Neural cell (in vitro differentiated cells): ENCODE results near the gene GGT1. TPM values are rescaled to one million over a fixed set of nuclear protein-coding genes. Genes with fewer than 3 reads are reported as not detected.
"Not testable (repeated sequence)": the region's sequence is repeated elsewhere in the genome, so short reads cannot be mapped to it uniquely, and the experiment has no call there.

ENCODE experiments used
- H2AFZ ChIP-seq: fragments of 200-600, 300-800 bp; sonication (generic), shearing (Covaris generic); 2 replicates; pipeline ENCODE4 v1.6.0; 2014; ENCODE audit warnings: low read depth, mild to moderate bottlenecking, antibody characterized with exemption, low read length, moderate library complexity
- H3F3A ChIP-seq: fragments of 200-600 bp; shearing (Covaris generic); 2 replicates; pipeline ENCODE4 v1.6.1; 2016; ENCODE audit warnings: mild to moderate bottlenecking, moderate library complexity, mixed read lengths, antibody characterized with exemption, low read length; ENCODE audit not compliant: insufficient read depth, poor library complexity, severe bottlenecking
- H3K27ac ChIP-seq: fragments of 200-600, 300-800 bp; sonication (generic), shearing (Covaris generic); 2 replicates; pipeline ENCODE4 v1.5.1; 2014; ENCODE audit warnings: mild to moderate bottlenecking, low read length, moderate library complexity
- H3K27me3 ChIP-seq: fragments of 300-800, 200-600 bp; sonication (generic), shearing (Covaris generic); 2 replicates; pipeline ENCODE4 v1.6.0; 2014; ENCODE audit warnings: mild to moderate bottlenecking, low read depth, low read length, moderate library complexity; ENCODE audit not compliant: insufficient read depth
- H3K36me3 ChIP-seq: fragments of 300-800, 200-600 bp; sonication (generic), shearing (Covaris generic); 2 replicates; pipeline ENCODE4 v1.5.1; 2014; ENCODE audit warnings: mild to moderate bottlenecking, antibody characterized with exemption, low read length, moderate library complexity; ENCODE audit not compliant: insufficient read depth
- H3K4me2 ChIP-seq: fragments of 300-800, 200-600 bp; sonication (generic), shearing (Covaris generic); 2 replicates; pipeline ENCODE4 v1.6.0; 2014; ENCODE audit warnings: mild to moderate bottlenecking, low read length
- H3K4me3 ChIP-seq: fragments of 300-800, 200-600 bp; sonication (generic), shearing (Covaris generic); 2 replicates; pipeline ENCODE4 v1.5.1; 2014; ENCODE audit warnings: mild to moderate bottlenecking, low read length, moderate library complexity
- H3K79me2 ChIP-seq: fragments of 200-600 bp; shearing (Covaris generic); replicated peaks from 2 replicates; pipeline ENCODE4 v1.6.0; 2014; ENCODE audit warnings: mild to moderate bottlenecking, low read length, moderate library complexity; ENCODE audit not compliant: insufficient read depth
- H3K9ac ChIP-seq: fragments of 300-800, 200-600 bp; sonication (generic), shearing (Covaris generic); 2 replicates; pipeline ENCODE4 v1.6.1; 2016; ENCODE audit warnings: mild to moderate bottlenecking, low read length, mixed read lengths
- H3K9me2 ChIP-seq: fragments of 200-600 bp; shearing (Covaris generic); 2 replicates; pipeline ENCODE4 v1.6.1; 2016; ENCODE audit warnings: mild to moderate bottlenecking, low read length, mixed read lengths; ENCODE audit not compliant: insufficient read depth
- H3K9me3 ChIP-seq: fragments of 200-600, 300-800 bp; sonication (generic), shearing (Covaris generic); 2 replicates; pipeline ENCODE4 v1.6.1; 2016; ENCODE audit warnings: mild to moderate bottlenecking, mixed run types, low read length, moderate library complexity, mixed read lengths
- H4K20me1 ChIP-seq: fragments of 200-600 bp; shearing (Covaris generic); 2 replicates; pipeline ENCODE4 v1.6.1; 2016; ENCODE audit warnings: mild to moderate bottlenecking, mixed run types; ENCODE audit not compliant: insufficient read depth
- polyA plus RNA-seq: library from polyadenylated mRNA; depleted of rRNA; stranded (reverse); fragments of >200 nt; gene quantifications from 2 replicates; pipeline ENCODE4 v1.2.3, GENCODE V29; 2014

The GGT1 gene
- polyA plus RNA-seq, 1 donor from 2014 or later, result 6.4 TPM

DNA sequence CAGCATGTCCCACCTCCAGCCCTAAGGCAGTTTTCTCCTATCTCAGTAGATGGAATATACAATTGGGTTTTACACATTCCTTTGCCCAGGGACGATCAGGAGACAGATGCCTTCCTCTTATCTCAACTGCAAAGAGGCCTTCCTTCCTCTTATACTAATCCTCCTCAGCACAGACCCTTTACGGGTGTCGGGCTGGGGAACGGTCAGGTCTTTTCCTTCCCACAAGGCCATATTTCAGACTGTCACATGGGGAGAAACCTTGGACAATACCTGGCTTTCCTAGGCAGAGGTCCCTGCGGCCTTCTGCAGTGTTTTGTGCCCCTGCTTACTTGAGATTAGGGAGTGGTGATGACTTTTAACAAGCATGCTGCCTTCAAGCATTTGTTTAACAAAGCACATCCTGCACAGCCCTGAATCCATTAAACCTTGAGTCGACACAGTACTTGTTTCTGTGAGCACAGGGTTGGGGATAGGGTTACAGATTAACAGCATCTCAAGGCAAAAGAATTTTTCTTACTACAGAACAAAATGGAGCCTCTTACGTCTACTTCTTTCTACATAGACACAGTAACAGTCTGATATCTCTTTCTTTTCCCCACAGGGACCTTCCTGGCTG is 27.9 kb downstream of the GGT1 start:
- not testable (repeated sequence) for H3F3A ChIP-seq, H3K27ac ChIP-seq, H3K4me3 ChIP-seq, H3K36me3 ChIP-seq, H3K9me2 ChIP-seq, H3K4me2 ChIP-seq, H2AFZ ChIP-seq, H3K27me3 ChIP-seq, H3K9ac ChIP-seq, H3K9me3 ChIP-seq, H4K20me1 ChIP-seq, H3K79me2 ChIP-seq

DNA sequence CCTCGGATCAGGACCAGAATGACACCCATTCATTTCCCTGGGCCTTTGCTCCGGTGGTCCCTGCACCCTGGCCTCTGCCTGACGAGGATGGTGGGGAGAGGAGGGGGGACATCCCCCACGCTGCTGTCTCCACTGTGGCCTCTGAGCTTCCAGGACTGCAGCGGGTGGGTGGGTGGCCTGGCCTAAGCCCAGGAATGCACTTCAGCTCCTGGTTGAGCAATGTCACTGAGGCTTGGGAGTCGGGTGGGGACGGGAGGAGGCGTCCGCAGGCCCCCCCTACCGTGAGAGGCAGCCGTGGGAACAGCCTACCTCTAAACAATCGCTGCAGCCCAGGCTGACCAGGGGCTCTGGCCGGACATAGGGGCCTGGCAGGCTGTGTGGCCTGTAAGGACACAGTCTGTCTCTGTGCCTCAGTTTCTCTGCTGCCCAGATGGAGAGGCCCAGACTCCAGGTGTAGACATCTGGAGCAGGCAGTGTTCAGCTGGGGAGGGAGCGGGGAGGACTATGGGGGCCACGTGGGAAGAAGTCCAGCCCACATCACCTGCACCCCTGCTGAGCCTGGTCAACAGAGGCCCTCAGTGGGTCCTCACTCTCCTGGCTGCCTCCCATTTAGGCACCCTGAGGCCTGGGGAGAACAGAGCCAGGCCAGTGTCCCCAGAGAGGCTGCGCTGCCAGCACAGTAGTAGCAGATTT is 28.6 kb downstream of the GGT1 start:
- not testable (repeated sequence) for H3K27me3 ChIP-seq, H3K9me3 ChIP-seq, H2AFZ ChIP-seq, H3K79me2 ChIP-seq, H3K4me2 ChIP-seq, H4K20me1 ChIP-seq, H3K36me3 ChIP-seq, H3F3A ChIP-seq, H3K9ac ChIP-seq, H3K27ac ChIP-seq, H3K4me3 ChIP-seq, H3K9me2 ChIP-seq

DNA sequence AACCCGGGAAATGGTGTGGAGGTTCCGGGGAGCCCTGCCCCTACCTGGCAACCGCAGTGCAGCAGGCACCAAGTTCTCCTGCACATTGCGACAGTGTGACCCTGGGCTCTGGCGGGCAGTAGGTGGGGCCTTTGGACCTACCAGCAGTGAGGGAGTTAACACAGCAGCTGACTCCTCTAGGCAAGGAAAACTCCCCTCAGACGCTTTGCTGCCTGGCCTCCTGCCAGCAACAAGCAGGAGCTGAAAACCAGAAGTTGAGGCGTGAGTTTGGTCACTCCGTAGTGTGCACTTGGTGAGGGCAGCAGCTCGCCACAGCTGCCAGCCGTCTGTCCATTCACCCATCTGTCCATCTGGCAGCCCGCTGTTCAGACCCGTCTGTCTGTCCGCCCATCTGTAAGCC is 29.6 kb downstream of the GGT1 start:
- H3K4me2 ChIP-seq, H3F3A ChIP-seq, H3K4me3 ChIP-seq, H3K9me3 ChIP-seq, H3K27ac ChIP-seq, H2AFZ ChIP-seq, H3K9ac ChIP-seq, H3K9me2 ChIP-seq, H3K36me3 ChIP-seq, H3K79me2 ChIP-seq, H4K20me1 ChIP-seq, H3K27me3 ChIP-seq: not testable (repeated sequence)

DNA sequence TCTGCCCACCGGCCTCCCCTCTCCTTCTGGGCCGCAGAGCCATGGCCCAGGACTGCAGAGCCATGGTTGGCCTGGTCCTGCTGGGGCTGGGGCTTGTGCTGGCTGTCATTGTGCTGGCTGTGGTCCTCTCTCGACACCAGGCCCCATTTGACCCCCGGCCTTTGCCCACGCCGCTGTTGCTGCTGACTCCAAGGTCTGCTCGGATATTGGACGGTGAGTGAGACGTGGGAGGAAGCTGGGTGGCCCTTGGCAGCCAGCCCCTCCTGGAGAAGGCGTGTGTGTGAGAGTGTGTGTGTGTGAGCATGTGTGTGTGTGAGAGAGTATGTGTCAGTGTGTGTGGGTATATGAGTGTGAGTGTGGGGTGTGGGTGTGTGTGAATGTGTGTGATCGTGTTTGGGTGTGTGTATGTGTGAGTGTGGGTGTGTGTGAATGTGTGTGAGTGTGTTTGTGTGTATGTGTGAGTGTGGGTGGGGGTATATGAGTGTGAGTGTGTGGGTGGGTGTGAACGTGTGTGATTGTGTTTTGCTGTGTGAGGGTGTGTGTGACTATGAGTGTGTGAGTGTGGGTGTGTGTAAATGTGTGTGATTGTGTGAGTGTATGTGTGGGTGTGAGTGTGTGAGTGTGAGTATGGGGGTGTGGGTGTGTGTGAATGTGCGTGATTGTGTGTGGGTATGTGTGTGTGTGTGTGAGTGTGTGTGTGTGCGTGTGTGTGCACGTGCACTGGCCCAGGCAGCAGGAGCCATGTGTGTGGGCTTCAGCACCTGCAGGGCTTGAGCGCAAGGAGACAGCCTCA is 30.4 kb downstream of the GGT1 start:
- not testable (repeated sequence) for H3K9me3 ChIP-seq, H3K9ac ChIP-seq, H3F3A ChIP-seq, H3K4me3 ChIP-seq, H3K79me2 ChIP-seq, H2AFZ ChIP-seq, H4K20me1 ChIP-seq, H3K27me3 ChIP-seq, H3K4me2 ChIP-seq, H3K36me3 ChIP-seq, H3K27ac ChIP-seq, H3K9me2 ChIP-seq

DNA sequence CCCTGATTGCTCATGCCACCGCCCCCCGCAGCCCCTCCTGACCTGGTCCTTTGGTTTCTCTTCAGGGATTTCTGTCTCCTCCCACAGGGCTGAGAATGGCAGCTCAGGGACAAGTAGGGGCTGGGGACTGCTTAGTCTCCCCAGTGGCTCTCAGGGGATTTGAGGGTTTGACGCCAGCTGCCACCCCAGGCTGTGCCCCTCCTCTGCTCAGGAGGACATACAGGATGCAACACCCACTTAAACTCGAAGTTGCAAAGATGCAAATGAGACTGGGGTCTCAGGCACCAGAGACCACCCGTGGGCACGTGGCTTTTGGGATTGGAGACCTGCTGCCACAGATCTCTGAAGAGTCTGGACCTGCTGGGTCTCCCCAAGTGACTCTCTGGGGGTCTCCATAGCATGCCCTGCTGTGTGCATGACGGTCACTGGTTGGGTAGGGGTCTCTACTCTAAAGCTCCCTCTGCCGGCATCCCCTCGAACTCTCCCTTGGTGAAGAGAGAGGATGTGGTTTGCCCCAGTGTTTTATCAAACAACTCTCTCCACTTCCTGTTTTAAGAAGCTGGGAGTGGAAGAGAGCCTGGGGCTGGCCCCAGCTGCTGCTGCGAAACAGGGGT is 31.9 kb downstream of the GGT1 start:
- not testable (repeated sequence) for H3K4me2 ChIP-seq, H4K20me1 ChIP-seq, H3K4me3 ChIP-seq, H2AFZ ChIP-seq, H3K27ac ChIP-seq, H3F3A ChIP-seq, H3K9me3 ChIP-seq, H3K27me3 ChIP-seq, H3K9me2 ChIP-seq, H3K36me3 ChIP-seq, H3K79me2 ChIP-seq, H3K9ac ChIP-seq

DNA sequence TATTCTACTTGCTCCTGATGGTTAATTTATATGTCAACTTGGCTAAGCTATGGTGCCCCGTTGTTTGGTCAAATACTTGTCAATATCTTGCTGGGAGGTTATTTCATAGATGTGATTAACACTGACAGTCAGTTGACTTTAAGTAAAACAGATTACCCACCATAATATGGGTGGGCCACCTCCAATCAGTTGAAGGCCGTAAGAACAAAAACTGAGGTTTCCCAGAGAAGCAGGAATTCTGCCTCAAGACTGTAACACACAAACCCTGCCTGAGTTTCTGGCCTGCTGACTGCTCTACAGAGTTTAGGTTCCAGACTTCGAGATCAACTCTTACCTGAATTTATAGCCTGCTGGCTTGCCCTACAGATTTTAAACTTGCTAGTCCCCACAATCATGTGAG is 33.5 kb downstream of the GGT1 start:
- H3K27me3 ChIP-seq, H2AFZ ChIP-seq, H3F3A ChIP-seq, H3K4me2 ChIP-seq, H3K9me2 ChIP-seq, H4K20me1 ChIP-seq, H3K9ac ChIP-seq, H3K27ac ChIP-seq, H3K36me3 ChIP-seq, H3K4me3 ChIP-seq, H3K79me2 ChIP-seq, H3K9me3 ChIP-seq: not testable (repeated sequence)

DNA sequence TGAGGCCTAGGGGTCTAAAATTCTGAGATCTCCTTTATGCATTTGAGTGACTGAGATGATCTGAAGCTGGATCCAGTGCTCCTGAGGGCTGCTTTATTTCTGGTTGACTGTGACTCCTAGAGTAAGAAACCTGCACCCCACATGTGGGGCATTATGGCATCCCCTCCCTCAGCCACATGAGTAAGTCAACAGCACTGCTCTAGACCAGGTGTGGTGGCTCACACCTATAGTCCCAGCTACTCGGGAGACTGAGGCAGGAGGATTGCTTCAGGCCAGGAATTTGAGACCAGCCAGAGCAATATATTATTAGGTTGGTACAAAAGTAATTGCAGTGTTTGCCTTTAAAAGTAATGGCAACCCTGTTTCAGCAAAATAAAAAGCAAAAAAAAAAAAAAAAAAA is 39.3 kb downstream of the GGT1 start:
- not testable (repeated sequence) for H3K9me2 ChIP-seq, H3K4me2 ChIP-seq, H4K20me1 ChIP-seq, H3K9me3 ChIP-seq, H3K27me3 ChIP-seq, H3K9ac ChIP-seq, H3K4me3 ChIP-seq, H3K36me3 ChIP-seq, H3K27ac ChIP-seq, H3K79me2 ChIP-seq, H2AFZ ChIP-seq, H3F3A ChIP-seq
